Ascending aorta (tissue), 2 donors: ENCODE data around the gene ANKRD39. TPM values are rescaled to one million over a fixed set of nuclear protein-coding genes. Genes with fewer than 3 reads are reported as not detected.

ENCODE experiments used
- DNase-seq, 2 donors: peaks; one replicate each; pipeline ENCODE4 v3.0.0-alpha.2; 2019; ENCODE audit warnings: low spot score in 2 of 2
- H3K27ac ChIP-seq, 2 donors: fragments of 200-600 bp; sonication (generic); one replicate each; pipeline ENCODE4 v1.5.1; 2016 to 2017; ENCODE audit warnings: mild to moderate bottlenecking in 1 of 2
- H3K27me3 ChIP-seq: fragments of 200-600 bp; sonication (generic); one replicate; pipeline ENCODE4 v1.5.1; 2017
- H3K36me3 ChIP-seq, 2 donors: fragments of 200-600 bp; sonication (generic); one replicate each; pipeline ENCODE4 v1.5.1; 2016
- H3K4me1 ChIP-seq, 2 donors: fragments of 200-600 bp; sonication (generic); one replicate each; pipeline ENCODE4 v1.5.1; 2016 to 2017; ENCODE audit warnings: mild to moderate bottlenecking in 1 of 2
- H3K4me3 ChIP-seq, 2 donors: fragments of 200-600 bp; sonication (generic); one replicate each; pipeline ENCODE4 v1.5.1; 2016 to 2017; ENCODE audit warnings: mild to moderate bottlenecking in 1 of 2
- H3K9me3 ChIP-seq, 2 donors: fragments of 200-600 bp; sonication (generic); one replicate each; pipeline ENCODE4 v1.5.1; 2016
- intact Hi-C: fragments of 100-400 bp; cut with DNase I; formaldehyde crosslinking; loops from one replicate; pipeline ENCODE4 v1.15.1; 2023
- total RNA-seq: library from RNA; depleted of rRNA; stranded (reverse); fragments of >200 nt; gene quantifications from one replicate; pipeline ENCODE4 v1.1.0, GENCODE V29; 2016
- TF ChIP-seq, protein P1 (sequence below), 3 experiments: fragments of 200-600 bp in 2 of 3; fragments of 450-650 bp in 1 of 3; sonication (generic) in 2 of 3; IDR thresholded peaks; one replicate each; pipeline ENCODE4 v1.5.1; 2016 to 2019; ENCODE audit warnings: antibody characterized with exemption in 3 of 3, mild to moderate bottlenecking in 1 of 3, moderate library complexity in 1 of 3

ANKRD39 gene
- total RNA-seq, 1 donor from 2014 or later = 2.3 TPM

DNA sequence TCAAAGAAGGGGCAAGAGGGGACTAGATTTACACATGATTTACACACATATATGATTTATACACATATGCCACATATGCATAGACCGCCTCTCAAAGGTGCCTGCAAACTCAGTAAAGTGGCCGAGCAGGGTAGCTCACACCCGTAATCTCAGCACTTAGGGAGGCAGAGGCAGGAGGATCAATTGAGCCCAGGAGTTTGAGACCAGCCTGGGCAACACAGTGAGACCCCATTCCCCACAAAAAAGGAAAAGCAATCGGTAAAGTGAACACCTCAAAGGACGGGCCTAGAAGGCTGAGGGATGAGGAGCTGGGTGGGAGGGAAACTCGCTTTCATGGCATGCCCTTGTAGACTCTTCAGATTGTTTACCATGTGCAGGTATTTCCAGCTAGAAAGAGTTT is 5.1 kb downstream of the ANKRD39 start:
- H3K27me3 ChIP-seq = no peaks in the 10 kb centered on the region

DNA sequence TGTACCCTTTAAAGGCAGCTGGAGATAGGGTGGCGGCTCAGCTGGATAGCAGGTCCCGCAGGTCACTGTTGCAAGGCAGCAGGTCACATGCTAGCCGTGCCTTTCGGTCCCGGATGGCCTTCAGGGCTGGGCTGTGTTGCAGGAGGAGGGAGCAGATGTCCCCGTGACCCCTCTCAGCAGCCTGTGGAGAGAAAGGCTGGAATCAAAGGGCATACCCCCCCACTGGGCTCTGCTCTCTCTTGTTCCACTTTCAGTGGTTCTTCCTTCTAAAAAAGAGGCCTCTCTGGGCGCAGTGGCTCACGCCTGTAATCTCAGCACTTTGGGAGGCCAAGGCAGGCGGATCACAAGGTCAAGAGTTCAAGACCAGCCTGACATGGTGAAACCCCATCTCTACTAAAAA is 9.6 kb downstream of the ANKRD39 start:
- intact Hi-C loops = no loop called here
- no peak for DNase-seq
- TF ChIP-seq, protein P1, sequence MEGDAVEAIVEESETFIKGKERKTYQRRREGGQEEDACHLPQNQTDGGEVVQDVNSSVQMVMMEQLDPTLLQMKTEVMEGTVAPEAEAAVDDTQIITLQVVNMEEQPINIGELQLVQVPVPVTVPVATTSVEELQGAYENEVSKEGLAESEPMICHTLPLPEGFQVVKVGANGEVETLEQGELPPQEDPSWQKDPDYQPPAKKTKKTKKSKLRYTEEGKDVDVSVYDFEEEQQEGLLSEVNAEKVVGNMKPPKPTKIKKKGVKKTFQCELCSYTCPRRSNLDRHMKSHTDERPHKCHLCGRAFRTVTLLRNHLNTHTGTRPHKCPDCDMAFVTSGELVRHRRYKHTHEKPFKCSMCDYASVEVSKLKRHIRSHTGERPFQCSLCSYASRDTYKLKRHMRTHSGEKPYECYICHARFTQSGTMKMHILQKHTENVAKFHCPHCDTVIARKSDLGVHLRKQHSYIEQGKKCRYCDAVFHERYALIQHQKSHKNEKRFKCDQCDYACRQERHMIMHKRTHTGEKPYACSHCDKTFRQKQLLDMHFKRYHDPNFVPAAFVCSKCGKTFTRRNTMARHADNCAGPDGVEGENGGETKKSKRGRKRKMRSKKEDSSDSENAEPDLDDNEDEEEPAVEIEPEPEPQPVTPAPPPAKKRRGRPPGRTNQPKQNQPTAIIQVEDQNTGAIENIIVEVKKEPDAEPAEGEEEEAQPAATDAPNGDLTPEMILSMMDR (IDR thresholded peaks at IDR 0.05) = no peak
- no peaks in the 10 kb centered on the region for H3K9me3 ChIP-seq
- H3K27ac ChIP-seq = no peak overlapping the region
- H3K4me3 ChIP-seq = no peak overlapping the region
- H3K27me3 ChIP-seq = no peaks in the 10 kb centered on the region
- peaks cover 43 to 64% of the 10 kb centered on the region in 2 donors for H3K36me3 ChIP-seq
- H3K4me1 ChIP-seq = no peaks in the 10 kb centered on the region

More for the DNA sequence above, 5.1 kb downstream of the ANKRD39 start:
- H3K4me3 ChIP-seq = no peak overlapping the region
- H3K27ac ChIP-seq = no peak overlapping the region
- TF ChIP-seq, protein P1 (IDR thresholded peaks at IDR 0.05) = no peak
- H3K4me1 ChIP-seq = peaks cover 3 to 9% of the 10 kb centered on the region in 2 donors
- no peak for DNase-seq
- intact Hi-C loops = no loop called here
- H3K9me3 ChIP-seq = no peaks in the 10 kb centered on the region
- H3K36me3 ChIP-seq = peaks cover 40 to 68% of the 10 kb centered on the region in 2 donors

DNA sequence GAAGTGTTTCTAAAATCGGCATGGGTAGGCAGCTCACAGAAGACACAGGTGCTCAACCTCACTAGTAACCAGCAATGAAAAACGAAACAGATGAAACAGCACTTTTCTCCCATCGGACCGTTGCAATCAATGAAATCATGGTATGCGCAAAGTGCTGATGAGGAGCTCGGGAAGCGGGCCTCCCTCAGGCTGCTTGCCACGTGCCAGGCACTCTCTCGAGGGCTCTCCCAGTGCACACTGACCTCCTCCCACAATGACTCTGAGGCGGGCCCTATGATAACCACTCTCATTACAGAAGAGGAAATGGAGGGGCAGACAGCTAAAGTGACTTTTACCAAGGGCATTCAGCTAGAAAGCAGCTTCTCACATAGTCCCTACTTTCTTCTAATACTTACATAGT is 10.2 kb downstream of the ANKRD39 start:
- intact Hi-C loops = no loop called here
- Histone ChIP-seq H3K36me3 (peaks cover 42 to 57% of the 10 kb centered on the region in 2 donors), H3K9me3 (no peaks in the 10 kb centered on the region), H3K4me1 (no peaks in the 10 kb centered on the region), H3K4me3 (no peak overlapping the region), H3K27ac (no peak overlapping the region), H3K27me3 (no peaks in the 10 kb centered on the region)
- TF ChIP-seq, protein P1 (IDR thresholded peaks at IDR 0.05) = no peak
- no peak for DNase-seq

DNA sequence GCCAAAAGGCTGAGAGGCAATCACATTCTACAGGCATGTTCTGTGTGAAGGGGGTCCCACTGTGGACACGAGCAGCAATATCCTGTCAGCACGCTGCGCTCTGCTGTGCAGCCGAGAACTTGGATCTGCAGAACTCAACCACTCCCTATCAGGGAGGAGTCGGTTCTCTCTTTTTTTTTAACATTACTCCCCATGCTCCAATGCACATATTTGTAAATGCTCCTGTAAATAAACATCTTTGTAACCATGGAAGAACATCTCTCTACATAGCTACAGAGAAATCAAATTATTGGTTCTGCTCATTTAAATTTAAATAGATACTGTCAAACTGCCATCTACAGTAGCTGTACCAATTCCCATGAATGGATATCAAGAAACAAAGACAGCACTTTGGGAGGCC is 11.0 kb downstream of the ANKRD39 start:
- DNase-seq = no peak
- H3K27me3 ChIP-seq = no peaks in the 10 kb centered on the region
- no peaks in the 10 kb centered on the region for H3K4me1 ChIP-seq
- H3K4me3 ChIP-seq = no peak overlapping the region
- TF ChIP-seq, protein P1 (IDR thresholded peaks at IDR 0.05) = no peak
- peaks cover 37 to 50% of the 10 kb centered on the region in 2 donors for H3K36me3 ChIP-seq
- intact Hi-C loops = no loop called here
- no peaks in the 10 kb centered on the region for H3K9me3 ChIP-seq
- H3K27ac ChIP-seq = no peak overlapping the region

DNA sequence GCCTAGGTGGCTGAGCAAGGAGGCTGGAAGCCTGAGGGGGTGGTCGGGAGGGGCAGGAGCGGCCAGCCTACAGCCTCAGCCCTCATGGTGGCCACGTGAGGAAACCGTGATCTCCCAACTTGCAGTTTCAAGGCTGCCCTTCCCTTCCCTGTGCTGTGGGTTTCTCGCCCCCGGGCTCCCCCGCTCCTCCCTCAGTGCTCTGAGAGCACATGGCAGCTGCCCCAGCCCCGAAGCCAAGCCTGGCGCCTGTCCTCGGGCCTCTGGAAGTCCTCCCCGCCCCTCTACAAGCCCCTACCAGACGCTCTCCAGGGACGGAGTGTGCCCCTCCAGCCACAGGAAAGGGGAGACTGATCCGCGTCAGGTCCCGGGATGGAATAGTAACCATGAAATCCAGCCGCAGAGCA is 13.4 kb downstream of the ANKRD39 start:
- Histone ChIP-seq H3K9me3 (no peaks in the 10 kb centered on the region), H3K27ac (no peak overlapping the region), H3K36me3 (peaks cover 18 to 30% of the 10 kb centered on the region in 2 donors), H3K27me3 (no peaks in the 10 kb centered on the region), H3K4me3 (no peak overlapping the region), H3K4me1 (no peaks in the 10 kb centered on the region)
- DNase-seq = no peak
- TF ChIP-seq, protein P1 (IDR thresholded peaks at IDR 0.05) = no peak
- intact Hi-C loops = no loop called here
